GM18508 (cell line): ENCODE data around the gene FLT1.

Source experiments
- ATAC-seq: cut with Tn5 transposase; IDR thresholded peaks from one replicate; pipeline ENCODE4 v1.9.1; 2021; ENCODE audit warnings: moderate number of reproducible peaks; ENCODE audit not compliant: insufficient read depth, unreplicated experiment

Gene FLT1

DNA sequence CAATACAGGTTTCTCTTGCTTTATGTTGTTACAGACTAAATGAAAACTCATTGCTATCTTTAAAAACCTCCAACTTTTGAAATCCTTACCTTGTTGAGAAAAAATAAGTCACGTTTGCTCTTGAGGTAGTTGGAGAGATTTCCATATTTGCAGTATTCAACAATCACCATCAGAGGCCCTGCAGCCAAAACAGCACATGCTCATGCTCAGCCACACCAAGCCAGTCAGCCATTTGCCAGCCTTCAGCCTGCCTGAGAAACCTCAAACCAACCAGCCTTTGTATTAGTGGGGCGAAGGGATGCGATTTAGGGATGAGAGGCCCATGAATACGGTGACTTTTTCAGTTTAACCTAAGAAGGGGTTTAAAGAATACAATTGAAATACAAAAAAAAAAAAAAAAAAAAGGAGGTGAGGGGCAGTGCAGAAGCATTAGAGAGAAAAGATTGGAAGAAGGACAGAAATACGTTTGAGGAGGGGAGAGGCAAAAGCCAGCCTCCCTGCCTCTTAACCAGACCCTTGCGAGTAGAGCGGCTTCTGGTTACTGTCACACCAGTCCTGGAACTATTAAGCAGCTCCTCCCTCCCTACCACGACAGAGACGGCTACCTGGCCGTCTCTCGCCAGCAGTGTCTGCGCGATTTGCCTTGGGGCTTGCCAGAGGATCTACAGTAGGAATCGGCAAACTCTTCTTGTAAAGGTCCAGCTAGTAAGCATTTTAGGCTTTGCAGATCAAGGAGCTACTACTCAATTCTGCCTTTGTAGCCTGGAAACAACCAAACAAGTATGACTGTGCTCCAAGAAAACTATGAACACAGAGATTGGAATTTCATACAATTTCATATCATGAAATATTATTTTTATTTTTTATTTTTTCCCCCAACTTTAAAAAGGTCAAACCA lies 167.3 kb downstream of the FLT1 start:
- ATAC-seq, result no peak

DNA sequence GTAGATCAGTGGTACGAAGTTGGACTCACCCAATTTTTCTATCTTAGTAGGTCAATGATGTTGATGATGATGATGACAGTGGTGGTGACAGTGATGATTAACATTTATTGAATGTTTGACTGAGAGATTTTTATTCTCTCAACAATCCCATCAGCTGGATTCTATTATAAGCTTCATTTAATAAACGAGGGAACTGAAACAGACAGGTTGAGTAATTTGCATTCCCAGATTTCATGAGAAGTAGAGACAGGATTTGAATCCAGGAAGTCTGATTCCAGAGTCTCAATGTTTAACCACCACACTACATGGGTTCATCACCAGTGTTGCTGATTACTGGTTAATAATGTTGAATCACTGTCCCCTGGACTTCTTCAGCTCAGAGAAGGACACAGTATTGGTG lies 168.9 kb downstream of the FLT1 start:
- no peak for ATAC-seq

DNA sequence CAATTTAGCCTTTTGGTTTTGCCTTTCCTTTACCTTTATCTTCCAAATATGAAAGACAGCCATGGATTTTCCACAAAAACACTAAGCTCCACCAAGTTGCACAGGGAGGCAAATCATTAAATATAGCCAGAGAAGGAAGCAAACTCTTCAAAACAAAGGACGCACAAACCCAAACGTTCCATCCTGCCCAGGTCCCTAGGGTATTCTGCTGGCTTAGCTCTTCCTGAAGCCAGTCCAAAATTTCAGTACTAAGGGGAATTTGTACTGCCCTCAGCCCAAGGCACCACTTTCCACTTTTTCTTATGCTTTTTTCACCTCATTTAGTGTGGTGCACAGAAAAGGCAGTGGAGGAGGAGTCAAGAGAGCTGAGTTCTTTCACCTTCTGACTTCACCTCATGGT lies 169.9 kb downstream of the FLT1 start:
- ATAC-seq, result no peak

DNA sequence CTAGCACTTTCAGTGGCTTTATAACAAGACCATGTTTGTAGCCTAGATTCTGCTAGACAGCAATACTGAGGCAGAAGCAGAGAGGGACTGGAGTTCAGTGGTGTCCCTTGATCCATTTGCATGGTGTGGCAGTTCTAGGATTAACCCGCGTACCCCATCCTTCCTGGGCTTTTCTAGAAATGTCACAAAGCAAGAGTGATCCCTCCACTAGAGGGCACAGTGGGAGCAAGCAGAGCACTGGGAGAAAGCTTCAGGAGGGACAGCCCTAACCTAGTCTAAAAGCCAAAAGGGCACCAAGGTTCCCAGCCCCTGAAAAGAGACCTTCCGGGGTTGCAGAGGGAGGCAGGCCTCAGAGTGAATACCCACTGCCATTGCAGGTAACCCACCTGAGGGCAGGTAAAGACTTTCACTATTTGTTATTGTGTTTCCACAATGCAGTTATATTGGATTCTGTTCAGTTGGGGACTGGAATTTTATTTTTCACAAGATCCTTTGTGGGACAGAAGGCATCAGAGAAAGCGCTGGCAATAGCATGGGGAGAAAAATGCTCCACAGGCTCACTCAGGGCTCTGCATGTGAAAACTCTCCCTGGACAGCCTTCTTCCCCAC lies 170.6 kb downstream of the FLT1 start:
- no peak for ATAC-seq

DNA sequence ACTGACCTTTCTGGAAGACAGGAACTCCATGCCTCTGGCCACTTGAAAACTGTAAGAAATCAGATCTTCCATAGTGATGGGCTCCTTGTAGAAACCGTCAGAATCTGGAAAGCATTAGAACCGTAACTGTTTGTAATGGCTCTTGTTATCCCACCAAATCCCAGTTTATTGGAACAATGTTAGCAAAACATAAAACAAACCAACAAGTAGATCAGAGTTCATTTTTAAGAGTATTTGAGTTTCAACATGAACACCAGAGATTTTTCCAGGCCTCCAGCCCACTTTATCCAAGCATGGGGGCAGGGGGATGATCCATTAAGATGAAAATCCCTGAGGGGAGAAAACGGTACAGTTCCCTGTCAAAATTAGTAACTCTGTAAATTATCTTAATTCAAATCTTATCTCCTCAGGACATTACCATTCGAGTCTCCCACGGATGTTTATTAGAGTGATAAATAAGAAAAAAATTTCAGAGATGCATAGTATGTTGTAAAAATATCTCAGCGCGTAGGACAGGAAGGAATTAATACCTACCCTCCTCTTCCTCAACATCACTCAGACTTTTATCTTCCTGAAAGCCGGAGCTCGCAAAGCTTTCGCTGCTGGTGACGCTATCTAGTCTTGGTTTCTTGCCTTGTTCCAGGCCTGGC lies 172.5 kb downstream of the FLT1 start:
- no peak for ATAC-seq

DNA sequence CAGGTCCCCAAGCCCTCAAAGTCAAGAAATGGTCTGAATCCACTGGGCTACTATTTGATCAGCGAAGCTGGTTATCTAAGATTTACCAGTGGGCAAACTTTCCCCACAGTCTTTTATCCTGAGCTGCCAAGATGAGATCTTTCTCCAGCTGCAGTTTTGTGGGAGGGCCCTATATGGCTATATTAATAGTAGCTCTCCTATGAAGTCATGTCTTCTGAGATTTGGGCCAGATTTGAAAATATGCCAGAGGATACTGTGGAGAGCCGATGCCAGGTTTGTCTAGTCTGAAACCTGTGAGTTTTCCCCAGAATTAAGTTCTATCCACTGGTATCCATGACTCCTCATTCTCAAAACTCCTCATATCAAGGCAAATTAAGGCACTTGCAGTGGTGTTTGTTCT lies 173.2 kb downstream of the FLT1 start:
- ATAC-seq, result no peak

DNA sequence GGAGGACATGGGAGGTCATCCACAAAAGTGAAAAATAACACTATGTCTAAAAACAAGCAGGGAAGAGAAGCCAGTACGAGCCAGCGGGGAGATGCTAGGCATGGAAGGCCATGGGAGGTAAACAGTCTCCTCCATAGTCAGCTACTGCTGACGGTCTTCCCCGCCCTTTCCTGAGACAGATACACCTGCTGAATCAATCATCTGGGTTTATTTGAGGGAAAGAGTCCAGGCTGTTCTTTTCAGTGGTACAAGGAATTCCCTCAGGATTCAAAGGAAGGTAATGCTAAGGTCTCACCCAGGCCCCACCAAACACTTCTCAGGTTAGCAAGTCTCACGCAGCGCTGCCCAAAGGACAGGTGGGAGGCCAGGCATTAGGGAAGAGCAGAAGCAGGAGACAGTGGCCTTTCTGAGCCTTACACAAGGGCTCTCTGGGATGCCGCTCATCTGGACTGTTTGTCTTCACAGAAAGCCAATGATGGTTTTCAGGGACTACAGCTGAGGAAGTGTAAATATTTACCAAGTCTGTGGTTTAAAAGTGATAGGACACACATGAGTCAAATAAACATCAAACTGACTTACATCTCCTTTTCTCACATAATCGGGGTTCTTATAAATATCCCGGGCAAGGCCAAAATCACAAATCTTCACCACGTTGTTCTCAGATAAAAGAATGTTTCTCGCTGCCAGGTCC lies 173.9 kb downstream of the FLT1 start:
- ATAC-seq, result no peak

DNA sequence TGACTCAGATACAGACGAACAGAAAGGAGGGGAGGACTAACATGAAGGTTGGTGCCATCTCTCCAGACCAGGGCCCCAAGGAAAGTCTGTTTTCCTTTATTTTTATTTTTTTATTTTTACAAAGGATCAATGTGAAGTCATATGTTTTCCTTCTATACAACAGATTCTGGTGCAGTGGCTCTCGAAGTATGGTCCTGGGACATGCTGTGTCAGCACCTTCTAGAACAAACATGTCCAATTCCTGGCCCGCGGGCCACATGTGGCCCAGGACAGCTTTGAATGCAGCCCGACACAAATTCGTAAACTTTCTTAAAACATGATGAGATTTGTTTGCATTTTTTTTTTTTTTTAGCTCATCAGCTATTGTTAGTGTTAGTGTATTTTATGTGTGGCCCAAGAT lies 174.7 kb downstream of the FLT1 start:
- ATAC-seq, result no peak

DNA sequence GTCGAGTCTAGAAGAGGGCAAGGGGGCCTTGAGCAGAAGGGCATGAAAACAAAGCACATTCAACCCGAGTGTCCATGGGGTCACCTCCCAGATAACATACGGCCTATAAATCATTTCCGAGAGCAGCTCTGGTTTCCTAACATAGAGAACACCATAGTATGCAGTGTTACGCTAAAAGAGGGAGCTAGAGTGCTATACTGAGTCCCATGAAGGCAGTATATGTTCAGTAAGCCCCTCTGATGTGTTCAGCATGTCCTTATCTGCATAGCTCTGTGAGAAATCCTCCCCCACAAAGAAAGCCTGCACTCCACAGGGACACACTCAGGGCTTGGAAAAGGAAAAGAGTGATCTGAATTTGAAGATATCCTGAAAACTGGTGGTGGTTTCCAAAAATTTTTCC lies 175.4 kb downstream of the FLT1 start:
- no peak for ATAC-seq

DNA sequence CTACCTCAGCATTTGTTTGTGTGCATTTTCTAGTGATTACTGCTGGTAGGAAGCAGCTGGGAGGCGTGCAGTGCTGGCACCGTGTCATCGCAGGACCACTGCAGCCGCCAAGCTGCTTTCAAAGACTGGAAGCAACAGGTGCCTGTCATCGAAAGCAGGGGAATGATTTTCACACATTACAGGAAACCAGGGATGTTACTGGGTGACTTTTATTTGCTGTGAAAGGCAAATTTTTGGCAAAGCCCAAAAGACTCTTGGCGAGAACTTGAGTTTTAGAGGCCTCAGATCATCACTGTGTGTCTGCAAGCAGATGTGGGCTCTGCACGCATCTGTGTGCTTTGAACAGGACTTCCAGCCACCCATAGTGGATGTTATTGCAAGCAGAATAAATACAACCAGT lies 176.4 kb downstream of the FLT1 start:
- no peak for ATAC-seq

DNA sequence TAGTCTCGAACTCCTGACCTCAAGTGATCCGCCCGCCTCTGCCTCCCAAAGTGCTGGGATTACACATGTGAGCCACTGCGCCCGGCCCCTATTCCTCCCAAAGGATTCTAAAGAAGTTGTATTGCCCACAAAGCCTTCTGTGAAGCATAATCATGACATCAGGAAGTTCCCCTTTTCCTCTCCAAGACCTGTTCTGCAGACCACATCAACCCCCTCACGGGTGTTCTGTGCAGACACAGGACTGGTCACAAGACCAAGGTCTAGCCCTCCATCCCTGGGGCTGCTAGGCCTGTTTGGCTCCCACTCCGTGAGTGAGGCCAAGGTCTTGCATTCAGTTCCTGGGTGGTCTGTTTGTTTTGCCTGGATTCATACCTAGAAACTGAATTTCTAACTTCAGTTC lies 178.1 kb downstream of the FLT1 start:
- ATAC-seq, result no peak

DNA sequence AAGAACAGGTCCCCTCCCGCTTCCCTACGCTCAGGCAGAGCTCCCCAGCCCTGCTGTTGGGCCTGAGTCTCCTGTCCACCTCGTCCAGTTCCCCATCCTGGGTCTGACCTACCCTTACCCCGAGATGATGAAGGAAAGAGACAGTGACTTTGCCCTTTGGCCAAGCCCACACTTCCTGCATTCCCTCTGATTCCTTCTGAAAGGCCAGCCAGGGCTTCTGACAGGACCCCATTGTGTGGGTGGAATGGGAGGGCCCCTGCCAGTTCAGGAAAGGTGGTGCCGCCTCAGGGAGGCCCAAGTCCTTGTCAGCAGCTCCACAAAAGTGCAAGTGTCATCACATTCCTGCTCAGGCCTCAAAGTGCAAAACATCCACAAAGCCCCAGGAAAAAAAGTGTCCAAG lies 178.8 kb downstream of the FLT1 start:
- no peak for ATAC-seq

DNA sequence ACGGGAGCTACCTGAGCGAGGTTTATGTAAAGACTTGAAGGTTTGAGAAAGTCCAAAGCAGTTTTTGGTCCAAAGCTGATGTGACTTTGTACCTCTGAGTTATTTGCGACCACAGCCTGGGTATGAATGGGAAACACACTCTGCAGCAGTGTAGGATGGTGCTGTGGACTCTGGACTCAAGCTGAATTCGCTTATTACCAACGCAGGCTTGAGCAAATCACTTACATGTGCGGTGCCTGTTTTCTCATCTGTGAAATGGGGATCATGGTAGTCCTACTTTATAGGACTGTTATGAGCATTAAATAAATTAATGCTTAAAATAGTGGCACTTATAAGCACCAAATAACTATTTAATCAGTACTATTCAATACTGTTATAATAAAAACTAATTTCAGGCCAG lies 180.0 kb downstream of the FLT1 start:
- ATAC-seq, result no peak

DNA sequence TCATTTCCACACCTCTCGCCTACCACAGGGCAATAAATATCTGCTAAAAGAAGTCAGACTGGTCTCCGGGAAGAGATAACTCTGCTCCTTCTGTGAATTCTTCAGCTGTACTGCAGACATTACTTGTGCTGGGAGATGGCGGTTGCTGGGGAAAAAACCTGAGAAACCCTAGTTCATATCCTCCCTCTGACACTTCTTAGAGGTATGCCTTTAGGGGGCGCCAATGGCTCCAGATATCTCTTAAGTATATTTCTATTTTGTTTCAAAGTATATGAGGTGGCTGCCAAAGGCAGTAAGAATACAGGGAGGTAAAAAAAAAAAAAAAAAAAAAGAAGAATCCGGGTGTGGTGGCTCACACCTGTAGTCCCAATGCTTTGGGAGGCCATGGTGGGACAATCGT lies 181.3 kb downstream of the FLT1 start:
- ATAC-seq, result no peak

DNA sequence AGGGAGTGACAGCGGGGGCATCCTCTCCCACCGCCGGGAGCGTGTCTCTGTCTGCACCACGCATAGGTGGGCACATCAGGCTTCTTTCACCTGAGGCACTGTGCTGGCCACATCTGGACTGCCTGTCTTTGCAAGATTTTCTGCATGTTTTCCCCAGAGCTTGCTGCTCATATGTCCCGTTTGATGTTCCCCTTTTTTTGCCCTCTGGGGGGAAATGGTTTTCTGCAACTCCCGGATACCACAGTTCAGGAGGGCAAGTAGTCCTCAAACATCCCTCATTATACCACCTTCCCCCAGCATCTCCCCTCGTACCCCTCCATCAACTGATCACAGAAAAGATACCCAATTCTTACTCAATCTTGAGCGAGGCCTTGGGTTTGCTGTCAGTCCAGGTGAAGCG lies 188.6 kb downstream of the FLT1 start:
- no peak for ATAC-seq

DNA sequence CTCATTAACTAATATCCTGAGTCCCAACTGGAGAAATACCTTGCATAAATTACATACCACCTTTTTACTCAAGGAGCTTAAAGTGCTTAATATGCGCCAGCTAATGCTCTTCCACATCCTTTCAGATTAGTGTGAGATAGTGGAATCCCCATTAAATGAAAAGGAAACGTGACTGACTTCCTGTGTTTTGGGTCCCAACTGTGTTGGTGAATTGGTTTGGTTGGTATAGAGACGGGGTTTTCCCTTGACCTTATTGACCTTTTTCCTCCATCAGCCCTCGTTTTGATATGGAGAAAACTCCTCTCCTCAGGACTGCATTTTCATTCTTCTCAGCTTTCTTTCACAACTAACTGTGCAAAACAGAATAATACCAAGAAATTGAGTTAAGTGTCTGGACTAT lies 193.1 kb downstream of the FLT1 start:
- no peak for ATAC-seq

DNA sequence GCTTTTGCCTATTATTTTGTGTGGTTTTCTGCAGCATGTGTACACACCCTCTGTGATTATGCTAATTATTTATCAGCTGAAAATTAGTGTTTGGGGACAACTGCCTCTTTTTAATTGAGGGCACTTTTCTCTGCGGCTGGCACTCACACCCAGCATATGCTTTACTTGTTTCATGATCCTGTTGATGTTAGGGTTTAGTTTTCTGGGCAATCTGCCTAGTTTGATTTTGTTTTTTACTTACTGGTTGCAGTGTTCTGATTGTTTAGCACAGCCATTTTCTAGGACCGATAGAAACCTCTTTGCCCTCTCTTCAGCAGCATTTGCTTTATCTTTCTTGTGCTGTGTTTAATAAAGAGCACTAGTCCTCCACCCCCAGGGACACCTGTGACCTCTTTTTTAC lies 195.0 kb downstream of the FLT1 start:
- no peak for ATAC-seq

DNA sequence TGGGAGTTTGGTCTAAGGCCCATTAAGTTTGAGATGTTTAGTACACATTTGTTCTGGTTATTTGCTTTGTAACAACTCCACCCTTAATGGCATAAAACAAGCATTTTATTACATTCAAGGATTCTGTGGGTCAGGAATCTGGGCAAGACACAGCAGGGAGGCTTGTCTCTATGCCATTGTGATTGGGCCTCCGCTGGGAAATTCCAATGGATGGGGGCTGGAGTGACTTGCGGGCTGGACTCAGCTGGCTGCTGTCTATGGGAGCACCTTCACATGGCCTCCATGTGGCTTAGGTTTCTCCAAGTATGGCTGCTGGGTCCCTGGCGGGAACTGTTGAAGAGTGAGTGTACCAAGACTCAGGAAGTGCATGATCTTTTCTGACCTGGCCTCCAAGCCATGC lies 197.6 kb downstream of the FLT1 start:
- ATAC-seq, result no peak

DNA sequence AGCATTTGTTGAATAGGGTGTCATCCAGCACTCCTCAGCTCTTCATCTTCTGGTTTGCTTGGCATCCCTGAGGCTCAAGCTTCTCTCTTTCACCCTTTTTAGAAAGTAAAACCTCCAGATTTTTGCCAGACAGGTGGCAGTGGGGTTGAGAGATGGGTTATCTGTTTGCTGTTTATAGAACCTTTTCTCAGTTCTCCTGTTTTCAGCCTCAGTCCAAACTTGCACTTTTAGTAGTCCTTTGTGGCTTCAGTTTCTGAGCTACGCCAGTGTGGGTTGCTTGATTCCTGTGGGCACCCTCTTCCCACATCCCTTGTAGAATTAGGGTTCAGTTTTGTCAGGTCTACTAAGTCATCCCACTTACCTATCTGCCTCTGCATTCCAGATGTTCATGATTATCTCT lies 208.7 kb downstream of the FLT1 start:
- ATAC-seq, result no peak

DNA sequence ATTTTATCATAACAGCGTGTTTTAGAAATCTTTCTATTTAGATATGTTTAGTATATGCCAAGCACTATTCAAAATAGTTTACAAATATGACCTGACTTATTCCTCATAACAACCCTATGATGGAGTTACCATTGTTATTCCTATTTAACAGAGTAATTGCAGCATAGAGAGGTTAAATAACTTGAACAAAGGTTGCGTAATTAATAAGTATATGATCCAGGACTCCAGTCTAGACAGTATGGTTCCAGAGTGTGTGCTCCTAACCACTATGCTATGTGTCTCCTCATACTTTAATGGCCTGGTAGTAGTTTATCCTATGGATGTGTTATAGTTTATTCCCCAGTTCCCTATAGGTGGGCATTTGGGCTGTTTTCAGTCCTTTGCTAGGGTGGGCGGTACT lies 211.3 kb downstream of the FLT1 start:
- no peak for ATAC-seq

DNA sequence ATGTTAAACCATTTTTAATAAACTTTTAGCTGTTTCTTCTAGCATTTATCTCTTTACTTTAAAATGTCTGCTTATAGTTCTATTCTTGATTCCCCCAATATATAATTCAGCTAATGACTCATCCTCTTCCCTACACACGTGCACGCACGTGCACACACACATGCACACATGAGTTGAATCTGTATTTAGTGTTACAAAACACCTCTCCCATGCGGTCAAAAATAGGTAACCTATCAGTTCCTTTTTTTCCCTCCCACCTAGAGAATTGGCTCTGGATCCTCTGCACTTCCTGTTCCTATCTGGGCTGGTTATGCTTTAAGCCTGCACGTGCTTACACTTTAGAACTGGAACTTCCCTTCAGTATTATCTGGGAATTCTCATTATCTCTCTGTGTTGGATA lies 212.5 kb downstream of the FLT1 start:
- ATAC-seq, result peak; percentile 41
